Hepatocyte (in vitro differentiated cells): Measurements from ENCODE around the gene SYVN1. TPM values are rescaled to one million over a fixed set of nuclear protein-coding genes. Genes with fewer than 3 reads are reported as not detected.

Experiments used
- DNase-seq: peaks from one replicate; pipeline ENCODE4 v3.0.0-alpha.2; 2016; ENCODE audit warnings: low spot score
- H2AFZ ChIP-seq: fragments of 200-600 bp; sonication (generic); 2 replicates; pipeline ENCODE4 v1.6.0; 2016; ENCODE audit warnings: antibody characterized with exemption, mild to moderate bottlenecking
- H3K27ac ChIP-seq: fragments of 200-600 bp; sonication (generic); 2 replicates; pipeline ENCODE4 v1.5.1; 2016; ENCODE audit warnings: mild to moderate bottlenecking
- H3K27me3 ChIP-seq: fragments of 200-600 bp; sonication (generic); 2 replicates; pipeline ENCODE4 v1.6.1; 2016
- H3K36me3 ChIP-seq: fragments of 200-600 bp; sonication (generic); replicated peaks from 2 replicates; pipeline ENCODE4 v1.5.1; 2016; ENCODE audit warnings: low read depth; ENCODE audit not compliant: insufficient read depth
- H3K4me1 ChIP-seq: fragments of 200-600 bp; sonication (generic); 2 replicates; pipeline ENCODE4 v1.5.1; 2016; ENCODE audit warnings: mild to moderate bottlenecking, moderate library complexity; ENCODE audit not compliant: insufficient read depth
- H3K4me2 ChIP-seq: fragments of 200-600 bp; sonication (generic); 2 replicates; pipeline ENCODE4 v1.6.0; 2016
- H3K4me3 ChIP-seq: fragments of 200-600 bp; sonication (generic); 2 replicates; pipeline ENCODE4 v1.5.1; 2016; ENCODE audit warnings: mild to moderate bottlenecking
- H3K79me2 ChIP-seq: fragments of 200-600 bp; sonication (generic); 2 replicates; pipeline ENCODE4 v1.6.0; 2017; ENCODE audit warnings: mild to moderate bottlenecking
- H3K9me2 ChIP-seq: fragments of 200-600 bp; sonication (generic); replicated peaks from 2 replicates; pipeline ENCODE4 v1.6.0; 2017; ENCODE audit warnings: mild to moderate bottlenecking; ENCODE audit not compliant: insufficient read depth
- H3K9me3 ChIP-seq: fragments of 200-600 bp; sonication (generic); 2 replicates; pipeline ENCODE4 v1.5.1; 2016; ENCODE audit warnings: low read depth, mild to moderate bottlenecking
- H4K20me1 ChIP-seq: fragments of 200-600 bp; sonication (generic); 2 replicates; pipeline ENCODE4 v1.6.0; 2016; ENCODE audit warnings: mild to moderate bottlenecking; ENCODE audit not compliant: insufficient read depth, poor library complexity, severe bottlenecking
- EZH2 ChIP-seq: fragments of 200-600 bp; sonication (generic); IDR thresholded peaks from 2 replicates; pipeline ENCODE4 v1.6.1; 2016; ENCODE audit warnings: antibody characterized with exemption, mild to moderate bottlenecking, borderline replicate concordance
- EZH2phosphoT487 ChIP-seq: fragments of 200-600 bp; sonication (generic); IDR thresholded peaks from one replicate; pipeline ENCODE4 v1.6.1; 2018; ENCODE audit warnings: antibody characterized with exemption, mild to moderate bottlenecking, low read depth, moderate library complexity; ENCODE audit not compliant: unreplicated experiment, severe bottlenecking
- WGBS: methylation state at CpG from one replicate; pipeline ENCODE4 v1.1.6; 2016; ENCODE audit warnings: low lambda C conversion rate; ENCODE audit errors: missing lambda C conversion rate; 5-methylcytosine and 5-hydroxymethylcytosine counted together
- polyA plus RNA-seq: library from polyadenylated mRNA; unstranded; fragments of >200 nt; fragmentation: Nextera tagmentation; extraction: Ambion mirVana; gene quantifications from 2 replicates; pipeline ENCODE4 v1.2.1, GENCODE V29; 2016
- total RNA-seq: library from RNA; depleted of rRNA; stranded (reverse); fragments of >200 nt; gene quantifications from 2 replicates; pipeline ENCODE4 v1.2.3, GENCODE V29; 2014
- TF ChIP-seq, protein P1 (sequence below): fragments of 200-600 bp; sonication (generic); IDR thresholded peaks from 2 replicates; pipeline ENCODE4 v1.5.1; 2016; ENCODE audit warnings: antibody characterized with exemption, mild to moderate bottlenecking; ENCODE audit not compliant: poor library complexity

Gene SYVN1
- total and polyA plus RNA-seq, 2 experiments from 2014 or later = 27.7 to 31.8 TPM

GRCh38 chr11:65111159-65111743 is 23.1 kb downstream of the SYVN1 start:
- Histone ChIP-seq H2AFZ (no peak overlapping the region), H3K36me3 (no peaks in the 10 kb centered on the region), H3K9me2 (no peaks in the 10 kb centered on the region), H3K4me3 (no peak overlapping the region), H3K27ac (peak overlapping the region; percentile 45), H3K4me1 (peaks cover 21% of the 10 kb centered on the region), H3K27me3 (no peaks in the 10 kb centered on the region), H3K9me3 (no peaks in the 10 kb centered on the region), H4K20me1 (no peaks in the 10 kb centered on the region), H3K79me2 (peaks cover 34% of the 10 kb centered on the region), H3K4me2 (peak overlapping the region; percentile 99)
- WGBS = 64% methylated on average over 30 of the region's 31 CpGs
- TF ChIP-seq EZH2phosphoT487 (no peak), EZH2 (no peak)
- TF ChIP-seq, protein P1, sequence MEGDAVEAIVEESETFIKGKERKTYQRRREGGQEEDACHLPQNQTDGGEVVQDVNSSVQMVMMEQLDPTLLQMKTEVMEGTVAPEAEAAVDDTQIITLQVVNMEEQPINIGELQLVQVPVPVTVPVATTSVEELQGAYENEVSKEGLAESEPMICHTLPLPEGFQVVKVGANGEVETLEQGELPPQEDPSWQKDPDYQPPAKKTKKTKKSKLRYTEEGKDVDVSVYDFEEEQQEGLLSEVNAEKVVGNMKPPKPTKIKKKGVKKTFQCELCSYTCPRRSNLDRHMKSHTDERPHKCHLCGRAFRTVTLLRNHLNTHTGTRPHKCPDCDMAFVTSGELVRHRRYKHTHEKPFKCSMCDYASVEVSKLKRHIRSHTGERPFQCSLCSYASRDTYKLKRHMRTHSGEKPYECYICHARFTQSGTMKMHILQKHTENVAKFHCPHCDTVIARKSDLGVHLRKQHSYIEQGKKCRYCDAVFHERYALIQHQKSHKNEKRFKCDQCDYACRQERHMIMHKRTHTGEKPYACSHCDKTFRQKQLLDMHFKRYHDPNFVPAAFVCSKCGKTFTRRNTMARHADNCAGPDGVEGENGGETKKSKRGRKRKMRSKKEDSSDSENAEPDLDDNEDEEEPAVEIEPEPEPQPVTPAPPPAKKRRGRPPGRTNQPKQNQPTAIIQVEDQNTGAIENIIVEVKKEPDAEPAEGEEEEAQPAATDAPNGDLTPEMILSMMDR = no peak
- no peak for DNase-seq

GRCh38 chr11:65110354-65110861 is 23.9 kb downstream of the SYVN1 start:
- Histone ChIP-seq H3K4me3 (no peak overlapping the region), H3K9me2 (no peaks in the 10 kb centered on the region), H3K27me3 (no peaks in the 10 kb centered on the region), H2AFZ (no peak overlapping the region), H3K36me3 (no peaks in the 10 kb centered on the region), H3K79me2 (peaks cover 29% of the 10 kb centered on the region), H3K4me1 (peaks cover 17% of the 10 kb centered on the region), H3K4me2 (peak overlapping the region; percentile 49), H3K9me3 (no peaks in the 10 kb centered on the region), H4K20me1 (no peaks in the 10 kb centered on the region), H3K27ac (peak overlapping the region; percentile 45)
- WGBS = 15% methylated on average over 18 of the region's 18 CpGs
- TF ChIP-seq, protein P1 = peak; percentile 92
- no peak for TF ChIP-seq EZH2
- DNase-seq = peak; percentile 92

- Histone ChIP-seq H3K27ac (no peak overlapping the region), H2AFZ (no peak overlapping the region), H3K36me3 (no peaks in the 10 kb centered on the region), H4K20me1 (no peaks in the 10 kb centered on the region), H3K9me2 (no peaks in the 10 kb centered on the region), H3K79me2 (peaks cover 26% of the 10 kb centered on the region), H3K4me2 (no peak overlapping the region), H3K4me3 (no peak overlapping the region), H3K27me3 (no peaks in the 10 kb centered on the region), H3K9me3 (no peaks in the 10 kb centered on the region), H3K4me1 (peaks cover 17% of the 10 kb centered on the region)
- DNase-seq = no peak
- WGBS = 93% methylated on average over 36 of the region's 36 CpGs
- no peak for TF ChIP-seq EZH2phosphoT487
- no peak for TF ChIP-seq EZH2
- TF ChIP-seq, protein P1 = no peak
Observed at GRCh38 chr11:65109231-65110198, 24.8 kb downstream of the SYVN1 start.
